Panc1 (cell line): ENCODE measurements around the gene TMEM163. TPM values are rescaled to one million over a fixed set of nuclear protein-coding genes. Genes with fewer than 3 reads are reported as not detected.
"Not testable (repeated sequence)": the region's sequence is repeated elsewhere in the genome, so short reads cannot be mapped to it uniquely, and the experiment has no call there.

ENCODE experiments used
- ATAC-seq: fragments of 200-7000 bp; cut with Tn5 transposase; 2 replicates; pipeline ENCODE4 v1.9.1; 2020; ENCODE audit warnings: mild to moderate bottlenecking, moderate library complexity
- BruUV-seq: library from RNA; stranded (reverse); fragments of 400-500 nt; replicated peaks from 2 replicates; lab custom pipeline; 2021; lab: Mats Ljungman, UMichigan
- CTCF ChIA-PET: fragments of 300-600 bp; sonication (Branson Sonifier 250); formaldehyde crosslinking; loops from one replicate; lab custom pipeline; 2022; ENCODE audit warnings: antibody characterized with exemption; lab: Charles Lee
- POLR2A ChIA-PET: fragments of 300-600 bp; sonication (Branson Sonifier 250); formaldehyde crosslinking; loops from one replicate; lab custom pipeline; 2022; ENCODE audit warnings: antibody characterized with exemption; lab: Charles Lee
- DNase-seq: peaks from one replicate; pipeline ENCODE4 v3.0.0-alpha.2; 2010; ENCODE audit warnings: low read depth, low spot score
- H3K27ac ChIP-seq: 2 replicates; pipeline ENCODE4 v1.5.1; 2011; ENCODE audit warnings: mild to moderate bottlenecking, low read length, inconsistent platforms
- H3K27me3 ChIP-seq: fragments of 200-500 bp; sonication (Bioruptor generic); 2 replicates; pipeline ENCODE4 v1.6.0; 2014; ENCODE audit warnings: low read length, inconsistent platforms; ENCODE audit not compliant: control insufficient read depth, insufficient read depth
- H3K36me3 ChIP-seq: fragments of 200-500 bp; sonication (Bioruptor generic); 2 replicates; pipeline ENCODE4 v1.5.1; 2014; ENCODE audit warnings: inconsistent platforms, mild to moderate bottlenecking, low read length, moderate library complexity; ENCODE audit not compliant: control insufficient read depth, insufficient read depth
- H3K4me1 ChIP-seq: 2 replicates; pipeline ENCODE4 v1.5.1; 2011; ENCODE audit warnings: inconsistent platforms, mild to moderate bottlenecking, low read length, moderate library complexity; ENCODE audit not compliant: control insufficient read depth, insufficient read depth
- H3K4me3 ChIP-seq, 2 experiments: 2 replicates each; pipeline ENCODE4 v1.5.1; 2011 to 2012; ENCODE audit warnings: low read depth in 2 of 2, low read length in 2 of 2, mild to moderate bottlenecking in 2 of 2, inconsistent platforms in 1 of 2, moderate library complexity in 1 of 2
- H3K9me3 ChIP-seq: fragments of 200-500 bp; sonication (Bioruptor generic); 2 replicates; pipeline ENCODE4 v1.5.1; 2014; ENCODE audit warnings: low read depth, mild to moderate bottlenecking, inconsistent platforms, low read length, moderate library complexity; ENCODE audit not compliant: control insufficient read depth, insufficient read depth
- POLR2AphosphoS5 ChIP-seq: IDR thresholded peaks from 2 replicates; pipeline ENCODE4 v1.6.1; 2012; ENCODE audit warnings: mild to moderate bottlenecking, low read depth, low read length, moderate library complexity
- SIN3A ChIP-seq: IDR thresholded peaks from 2 replicates; pipeline ENCODE4 v1.6.1; 2012; ENCODE audit warnings: low read depth, mild to moderate bottlenecking, low read length, moderate library complexity, borderline replicate concordance; ENCODE audit not compliant: insufficient read depth
- TCF7L2 ChIP-seq: IDR thresholded peaks from 2 replicates; pipeline ENCODE4 v1.6.1; 2011; ENCODE audit warnings: mild to moderate bottlenecking, low read depth, low read length, inconsistent platforms
- in situ Hi-C: cut with HindIII; loops from 2 replicates; pipeline ENCODE4 v1.10.0; 2016; ENCODE audit warnings: low sequenced_read_pairs, low pct_unique_long_range_greater_than_20kb
- intact Hi-C: fragments of 100-400 bp; cut with micrococcal nuclease; formaldehyde crosslinking; loops from one replicate; pipeline ENCODE4 v1.10.0; 2022; ENCODE audit not compliant: unreplicated experiment
- total RNA-seq: library from RNA; stranded (reverse); gene quantifications from one replicate; pipeline ENCODE4 v1.2.1, GENCODE V29; 2021; ENCODE audit not compliant: unreplicated experiment
- TF ChIP-seq, protein P1 (sequence below): fragments of 450-650 bp; IDR thresholded peaks from 2 replicates; pipeline ENCODE4 v1.5.1; 2017; ENCODE audit warnings: mild to moderate bottlenecking
- TF ChIP-seq, protein P2 (sequence below), 2 experiments: IDR thresholded peaks; 2 replicates each; pipeline ENCODE4 v1.6.1; 2011 to 2012; ENCODE audit warnings: low read depth in 2 of 2, control low read depth in 1 of 2, low read length in 1 of 2, mild to moderate bottlenecking in 1 of 2, moderate library complexity in 1 of 2; ENCODE audit not compliant: insufficient read depth in 1 of 2

The TMEM163 gene
- total RNA-seq, 1 experiment from 2014 or later: not detected

DNA sequence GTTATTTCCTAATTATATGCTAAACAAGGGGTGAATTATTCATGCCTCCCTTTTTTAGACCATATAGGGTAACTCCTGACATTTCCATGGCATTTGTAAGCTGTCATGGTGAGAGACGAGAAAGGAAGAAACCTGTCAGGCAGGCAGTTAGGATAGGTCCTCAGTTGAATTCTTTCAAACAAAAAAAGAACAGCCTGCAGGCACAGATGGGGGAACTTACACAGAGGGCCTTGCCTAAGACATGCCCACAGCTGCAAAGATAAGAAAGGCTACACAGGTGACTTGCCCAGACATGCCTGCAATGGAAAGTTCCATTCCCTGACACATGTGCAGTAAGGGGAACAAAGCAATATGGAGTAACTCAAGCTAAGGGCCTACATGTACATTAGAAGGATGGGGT, 128.1 kb downstream of the TMEM163 start:
- Histone ChIP-seq H3K4me1 (no peaks in the 10 kb centered on the region), H3K9me3 (0 out of 2 replicates have a peak, but pooled peaks cover 5% of the 10 kb centered on the region), H3K36me3 (no peaks in the 10 kb centered on the region), H3K27ac (no peak overlapping the region), H3K4me3 (no peak overlapping the region), H3K27me3 (no peaks in the 10 kb centered on the region)
- no TSS peak for BruUV-seq
- no peak for DNase-seq
- in situ Hi-C loops (no loop called here), intact Hi-C loops (no loop called here)
- ChIA-PET POLR2A (no interaction called here), CTCF (no interaction called here)
- TF ChIP-seq, protein P1, sequence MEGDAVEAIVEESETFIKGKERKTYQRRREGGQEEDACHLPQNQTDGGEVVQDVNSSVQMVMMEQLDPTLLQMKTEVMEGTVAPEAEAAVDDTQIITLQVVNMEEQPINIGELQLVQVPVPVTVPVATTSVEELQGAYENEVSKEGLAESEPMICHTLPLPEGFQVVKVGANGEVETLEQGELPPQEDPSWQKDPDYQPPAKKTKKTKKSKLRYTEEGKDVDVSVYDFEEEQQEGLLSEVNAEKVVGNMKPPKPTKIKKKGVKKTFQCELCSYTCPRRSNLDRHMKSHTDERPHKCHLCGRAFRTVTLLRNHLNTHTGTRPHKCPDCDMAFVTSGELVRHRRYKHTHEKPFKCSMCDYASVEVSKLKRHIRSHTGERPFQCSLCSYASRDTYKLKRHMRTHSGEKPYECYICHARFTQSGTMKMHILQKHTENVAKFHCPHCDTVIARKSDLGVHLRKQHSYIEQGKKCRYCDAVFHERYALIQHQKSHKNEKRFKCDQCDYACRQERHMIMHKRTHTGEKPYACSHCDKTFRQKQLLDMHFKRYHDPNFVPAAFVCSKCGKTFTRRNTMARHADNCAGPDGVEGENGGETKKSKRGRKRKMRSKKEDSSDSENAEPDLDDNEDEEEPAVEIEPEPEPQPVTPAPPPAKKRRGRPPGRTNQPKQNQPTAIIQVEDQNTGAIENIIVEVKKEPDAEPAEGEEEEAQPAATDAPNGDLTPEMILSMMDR: no peak
- ATAC-seq: no peak

DNA sequence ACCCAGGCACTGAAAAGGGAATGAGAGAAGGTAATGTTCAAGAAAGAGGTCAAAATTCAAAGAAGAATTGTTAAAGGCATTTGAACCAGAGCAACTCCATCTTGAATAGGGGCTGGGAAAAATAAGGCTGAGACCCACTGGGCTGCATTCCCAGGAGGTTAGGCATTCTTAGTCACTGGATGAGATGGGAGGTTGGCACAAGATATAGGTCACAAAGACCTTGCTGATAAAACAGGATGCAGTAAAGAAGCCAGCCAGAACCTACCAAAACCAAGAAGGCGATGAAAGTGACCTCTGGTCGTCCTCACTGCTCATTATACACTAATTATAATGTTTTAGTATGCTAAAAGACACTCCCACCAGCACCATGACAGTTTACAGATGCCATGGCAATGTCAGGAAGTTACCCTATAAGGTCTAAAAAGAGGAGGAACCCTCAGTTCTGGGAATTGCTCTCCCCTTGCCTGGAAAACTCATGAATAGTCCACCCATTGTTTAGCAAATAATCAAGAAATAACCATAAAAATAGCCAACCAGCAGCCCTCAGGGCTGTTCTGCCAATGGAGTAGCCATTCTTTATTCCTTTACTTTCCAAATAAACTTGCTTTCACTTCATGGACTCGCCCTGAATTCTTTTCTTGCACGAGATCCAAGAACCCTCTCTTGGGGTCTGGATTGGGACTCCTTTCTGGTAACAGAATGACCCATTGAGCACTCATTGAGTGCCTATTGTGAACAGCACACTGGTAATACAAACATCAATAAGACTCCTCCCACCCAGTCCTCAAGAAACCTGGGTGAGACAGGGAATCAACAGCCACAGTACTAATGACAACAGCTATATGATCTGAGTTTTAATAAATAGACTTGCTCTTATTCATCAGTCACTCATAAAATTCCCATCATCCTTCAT, 129.4 kb downstream of the TMEM163 start:
- POLR2A ChIA-PET, CTCF ChIA-PET, BruUV-seq, H3K9me3 ChIP-seq, H3K27ac ChIP-seq, ATAC-seq, H3K4me1 ChIP-seq, H3K4me3 ChIP-seq, DNase-seq, in situ Hi-C loops, intact Hi-C loops, H3K27me3 ChIP-seq, H3K36me3 ChIP-seq: not testable (repeated sequence)

DNA sequence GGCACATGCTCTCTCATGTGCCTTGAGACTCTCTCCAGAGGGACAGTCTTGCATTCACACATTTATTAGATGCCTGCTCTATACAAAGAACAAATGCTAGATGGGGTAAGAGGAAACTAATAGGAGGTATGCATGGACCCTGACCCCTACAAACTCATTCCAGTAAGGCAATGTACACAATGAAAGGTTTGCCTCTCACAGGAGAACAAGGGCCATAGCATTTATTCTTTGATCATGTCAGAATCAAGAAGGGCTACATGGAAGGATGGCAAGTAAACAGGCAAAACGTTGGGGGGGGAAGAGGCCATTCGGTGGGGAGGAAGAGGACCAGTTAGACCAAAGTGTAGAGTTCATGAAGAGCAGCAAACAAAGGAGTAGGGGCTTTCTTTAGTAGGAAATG, 130.2 kb downstream of the TMEM163 start:
- BruUV-seq: no TSS peak
- Histone ChIP-seq H3K4me3 (no peak overlapping the region), H3K4me1 (no peaks in the 10 kb centered on the region), H3K27ac (no peak overlapping the region), H3K36me3 (no peaks in the 10 kb centered on the region), H3K9me3 (0 out of 2 replicates have a peak, but pooled peaks cover 5% of the 10 kb centered on the region), H3K27me3 (no peaks in the 10 kb centered on the region)
- ATAC-seq (no peak), DNase-seq (no peak)
- CTCF ChIA-PET: no interaction called here
- in situ Hi-C loops (no loop called here), intact Hi-C loops (no loop called here)
- POLR2A ChIA-PET: no interaction called here
- TF ChIP-seq, protein P1: no peak
- TF ChIP-seq, protein P2, sequence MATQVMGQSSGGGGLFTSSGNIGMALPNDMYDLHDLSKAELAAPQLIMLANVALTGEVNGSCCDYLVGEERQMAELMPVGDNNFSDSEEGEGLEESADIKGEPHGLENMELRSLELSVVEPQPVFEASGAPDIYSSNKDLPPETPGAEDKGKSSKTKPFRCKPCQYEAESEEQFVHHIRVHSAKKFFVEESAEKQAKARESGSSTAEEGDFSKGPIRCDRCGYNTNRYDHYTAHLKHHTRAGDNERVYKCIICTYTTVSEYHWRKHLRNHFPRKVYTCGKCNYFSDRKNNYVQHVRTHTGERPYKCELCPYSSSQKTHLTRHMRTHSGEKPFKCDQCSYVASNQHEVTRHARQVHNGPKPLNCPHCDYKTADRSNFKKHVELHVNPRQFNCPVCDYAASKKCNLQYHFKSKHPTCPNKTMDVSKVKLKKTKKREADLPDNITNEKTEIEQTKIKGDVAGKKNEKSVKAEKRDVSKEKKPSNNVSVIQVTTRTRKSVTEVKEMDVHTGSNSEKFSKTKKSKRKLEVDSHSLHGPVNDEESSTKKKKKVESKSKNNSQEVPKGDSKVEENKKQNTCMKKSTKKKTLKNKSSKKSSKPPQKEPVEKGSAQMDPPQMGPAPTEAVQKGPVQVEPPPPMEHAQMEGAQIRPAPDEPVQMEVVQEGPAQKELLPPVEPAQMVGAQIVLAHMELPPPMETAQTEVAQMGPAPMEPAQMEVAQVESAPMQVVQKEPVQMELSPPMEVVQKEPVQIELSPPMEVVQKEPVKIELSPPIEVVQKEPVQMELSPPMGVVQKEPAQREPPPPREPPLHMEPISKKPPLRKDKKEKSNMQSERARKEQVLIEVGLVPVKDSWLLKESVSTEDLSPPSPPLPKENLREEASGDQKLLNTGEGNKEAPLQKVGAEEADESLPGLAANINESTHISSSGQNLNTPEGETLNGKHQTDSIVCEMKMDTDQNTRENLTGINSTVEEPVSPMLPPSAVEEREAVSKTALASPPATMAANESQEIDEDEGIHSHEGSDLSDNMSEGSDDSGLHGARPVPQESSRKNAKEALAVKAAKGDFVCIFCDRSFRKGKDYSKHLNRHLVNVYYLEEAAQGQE (IDR thresholded peaks at IDR 0.05; ENCODE audit: insufficient read depth in 1 of 2, low read depth in 2 of 2, low read length in 1 of 2): no peak
- TF ChIP-seq POLR2AphosphoS5 (no peak), SIN3A (no peak), TCF7L2 (no peak)
